Hypothalamus (tissue), 51 donors: Measurements from ENCODE around the gene PITPNC1.
"Not testable (repeated sequence)": the region's sequence is repeated elsewhere in the genome, so short reads cannot be mapped to it uniquely, and the experiment has no call there.

Experiments used
- DNase-seq, 51 donors: peaks; one replicate each; lab custom pipeline; 2025; lab: John Stamatoyannopoulos, UW

PITPNC1 gene

GRCh38 chr17:67700037-67700724 lies 323.1 kb downstream of the PITPNC1 start:
- no peak for DNase-seq

GRCh38 chr17:67700725-67701119 lies 323.6 kb downstream of the PITPNC1 start:
- DNase-seq: no peak

GRCh38 chr17:67702861-67703260 lies 325.8 kb downstream of the PITPNC1 start:
- not testable (repeated sequence) for DNase-seq

GRCh38 chr17:67707442-67707841 lies 330.4 kb downstream of the PITPNC1 start:
- no peak for DNase-seq

- DNase-seq: no peak
These were observed 331.3 kb downstream of the PITPNC1 start for GRCh38 chr17:67708378-67708777.

DNA sequence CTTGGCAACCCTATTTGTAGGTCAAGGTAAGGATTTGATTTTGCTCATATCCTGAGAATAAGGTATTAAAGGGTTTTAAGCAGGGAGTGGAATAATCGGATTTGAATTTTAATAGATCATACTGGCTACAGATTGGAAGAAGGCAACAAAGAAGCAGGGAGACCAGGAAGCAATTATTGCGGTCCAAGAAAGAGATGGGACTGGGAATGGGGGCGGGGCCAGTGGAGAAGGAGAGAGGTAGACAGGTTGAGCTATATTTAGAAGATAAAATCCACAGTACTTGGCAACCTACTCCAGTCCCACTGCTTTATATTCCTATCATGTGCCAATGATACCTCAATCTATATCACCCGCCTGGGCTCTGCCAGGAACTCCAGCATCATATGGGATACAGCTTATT lies 334.8 kb downstream of the PITPNC1 start:
- DNase-seq: no peak

DNA sequence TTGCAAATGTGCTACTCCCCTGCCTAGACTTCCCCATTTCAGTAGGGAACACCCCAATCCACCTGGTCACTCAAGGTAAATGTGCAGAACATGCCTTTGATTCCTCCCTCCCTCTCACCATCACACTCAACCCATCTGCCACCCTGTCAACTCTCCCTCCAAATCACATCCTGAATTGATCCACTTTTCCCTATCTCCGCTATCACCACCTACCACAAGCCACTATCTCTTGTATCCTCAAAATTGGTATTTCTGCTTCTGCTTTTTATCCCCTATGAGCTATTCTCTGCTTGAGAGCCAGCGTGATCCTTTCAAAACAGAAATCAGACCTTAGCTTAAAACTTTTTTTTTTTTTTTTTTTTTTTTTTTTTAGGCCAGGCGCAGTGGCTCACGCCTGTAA lies 335.3 kb downstream of the PITPNC1 start:
- no peak for DNase-seq

DNA sequence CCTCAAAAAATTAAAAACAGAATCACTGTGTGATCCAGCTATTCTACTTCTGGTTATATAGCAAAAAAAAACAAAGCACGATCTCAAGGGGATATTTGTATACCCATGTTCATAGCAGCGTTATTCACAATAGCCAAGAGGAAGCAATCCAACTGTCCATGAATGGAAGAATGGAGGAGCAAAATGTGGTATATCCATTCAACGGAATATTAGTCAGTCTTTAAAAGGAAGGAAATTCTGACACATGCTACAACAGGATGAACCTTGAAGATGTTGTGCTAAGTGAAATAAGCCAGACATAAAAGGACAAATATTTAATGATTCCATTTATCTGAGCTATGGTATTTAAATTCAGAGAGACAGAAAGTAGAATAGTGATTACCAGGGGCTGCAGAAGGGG lies 336.1 kb downstream of the PITPNC1 start:
- no peak for DNase-seq

DNA sequence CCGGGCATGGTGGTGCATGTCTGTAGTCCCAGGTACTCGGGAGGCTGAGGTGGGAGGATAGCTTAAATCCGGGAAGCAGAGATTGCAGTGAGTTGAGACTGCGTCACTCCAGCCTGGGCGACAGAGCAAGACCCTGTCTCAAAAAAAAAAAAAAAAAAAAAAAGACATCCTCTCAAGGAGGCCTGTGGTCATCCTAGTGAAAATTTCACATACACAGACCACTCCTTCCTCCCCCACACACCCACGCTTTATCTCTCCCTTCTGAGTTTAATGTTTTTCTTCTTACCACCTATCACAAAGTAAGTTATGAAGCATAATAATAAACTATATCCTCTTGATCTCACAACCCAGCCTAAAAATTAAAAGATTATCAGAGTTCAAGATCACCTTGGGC lies 339.3 kb downstream of the PITPNC1 start:
- no peak for DNase-seq

DNA sequence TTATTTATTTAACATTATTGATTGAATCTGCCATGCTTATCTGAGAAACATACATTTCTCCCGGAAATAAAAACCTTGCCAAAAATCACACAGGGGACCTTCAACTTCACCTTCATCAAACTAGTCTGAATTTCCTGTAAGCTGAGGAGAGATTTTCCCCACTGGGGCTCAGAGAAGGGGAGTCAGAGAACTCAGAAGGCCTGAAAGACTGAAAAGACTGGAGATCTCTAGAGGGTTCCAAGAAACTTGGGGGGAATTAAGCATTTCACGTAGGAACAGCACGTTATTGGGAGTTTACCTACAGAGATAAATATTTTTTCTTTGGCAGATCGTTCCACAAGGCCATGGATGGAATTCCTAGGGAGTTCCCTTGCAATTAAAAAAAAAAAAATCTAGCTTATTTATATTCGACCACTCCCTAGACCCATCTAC lies 340.1 kb downstream of the PITPNC1 start:
- DNase-seq: no peak

GRCh38 chr17:67717624-67718324 lies 340.7 kb downstream of the PITPNC1 start, which contains the start of gene NOL11:
Gene NOL11, plus strand, starts transcription at chr17:67717936. Its CDS starts 12 bp downstream, at chr17:67717948.
- DNase-seq: peak; percentile 79 to 100 (median 99)

DNA sequence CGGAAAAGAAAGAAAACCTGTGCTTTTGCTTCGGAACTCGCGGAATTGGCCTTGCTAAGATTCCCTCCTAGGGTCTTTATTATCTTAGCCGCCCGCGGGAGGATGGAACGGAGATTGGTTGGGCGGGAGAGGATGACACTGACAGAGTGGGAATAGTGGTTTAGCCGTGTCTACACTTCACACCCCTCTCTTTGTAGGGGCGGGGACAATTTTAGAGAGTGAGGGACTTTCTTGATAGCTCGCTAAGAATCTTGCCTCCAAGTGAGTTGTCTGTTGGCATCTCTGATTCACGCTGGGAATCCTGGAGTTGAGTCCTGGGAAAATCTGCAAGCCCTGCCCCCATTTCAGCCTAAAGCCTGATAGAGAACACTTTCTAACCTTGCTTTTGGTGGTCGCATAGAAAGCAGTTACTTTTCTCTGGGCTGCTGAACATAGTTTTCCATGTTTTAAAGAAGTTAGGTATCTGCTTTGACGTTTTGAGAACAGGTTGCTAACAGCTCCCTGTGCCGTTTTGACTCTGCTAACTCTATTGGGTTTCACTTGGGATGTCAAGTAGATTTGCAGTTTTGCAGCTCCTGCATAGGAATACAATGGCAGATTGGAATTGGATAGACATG lies 341.4 kb downstream of the PITPNC1 start:
- DNase-seq: peak in 4 of 51 donors; percentile 25 to 58 (median 52)

DNA sequence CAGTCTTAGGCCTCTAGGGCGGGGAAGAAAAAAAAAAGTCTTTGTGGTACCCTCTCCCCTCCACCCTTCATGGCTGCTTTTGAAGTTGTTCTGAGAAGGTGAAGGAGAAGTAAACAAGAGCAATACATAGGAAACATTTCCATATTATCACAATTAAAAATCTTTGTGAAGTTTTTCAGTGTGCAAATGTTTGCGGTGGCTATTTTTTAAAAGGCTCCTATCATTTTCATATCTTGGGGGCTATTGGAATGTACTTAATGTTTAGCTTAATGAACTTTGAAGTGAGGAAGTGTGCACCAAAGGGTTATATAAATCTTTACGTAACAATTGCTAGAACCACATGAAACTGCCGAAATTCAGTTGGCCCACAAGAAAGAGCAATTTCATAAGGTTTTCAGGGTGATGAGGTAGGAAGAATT lies 348.3 kb downstream of the PITPNC1 start:
- no peak for DNase-seq

DNA sequence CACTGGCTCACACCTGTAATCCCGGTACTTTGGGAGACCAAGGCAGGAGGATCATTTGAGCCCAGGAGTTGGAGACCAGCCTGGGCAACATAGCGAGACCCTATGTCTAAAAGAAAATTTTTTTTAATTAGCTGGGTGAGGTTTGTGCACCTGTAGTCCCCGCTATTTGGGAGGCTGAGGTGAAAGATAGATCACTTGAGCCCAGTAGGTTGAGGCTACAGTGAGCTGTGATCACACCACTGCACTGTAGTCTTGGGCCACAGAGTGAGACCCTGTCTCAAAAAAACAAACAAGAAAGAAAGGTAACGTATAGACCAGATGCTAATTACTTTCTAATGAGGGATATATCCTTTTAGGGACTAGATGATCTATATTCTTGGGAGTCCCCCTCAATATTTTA lies 348.7 kb downstream of the PITPNC1 start:
- DNase-seq: no peak

DNA sequence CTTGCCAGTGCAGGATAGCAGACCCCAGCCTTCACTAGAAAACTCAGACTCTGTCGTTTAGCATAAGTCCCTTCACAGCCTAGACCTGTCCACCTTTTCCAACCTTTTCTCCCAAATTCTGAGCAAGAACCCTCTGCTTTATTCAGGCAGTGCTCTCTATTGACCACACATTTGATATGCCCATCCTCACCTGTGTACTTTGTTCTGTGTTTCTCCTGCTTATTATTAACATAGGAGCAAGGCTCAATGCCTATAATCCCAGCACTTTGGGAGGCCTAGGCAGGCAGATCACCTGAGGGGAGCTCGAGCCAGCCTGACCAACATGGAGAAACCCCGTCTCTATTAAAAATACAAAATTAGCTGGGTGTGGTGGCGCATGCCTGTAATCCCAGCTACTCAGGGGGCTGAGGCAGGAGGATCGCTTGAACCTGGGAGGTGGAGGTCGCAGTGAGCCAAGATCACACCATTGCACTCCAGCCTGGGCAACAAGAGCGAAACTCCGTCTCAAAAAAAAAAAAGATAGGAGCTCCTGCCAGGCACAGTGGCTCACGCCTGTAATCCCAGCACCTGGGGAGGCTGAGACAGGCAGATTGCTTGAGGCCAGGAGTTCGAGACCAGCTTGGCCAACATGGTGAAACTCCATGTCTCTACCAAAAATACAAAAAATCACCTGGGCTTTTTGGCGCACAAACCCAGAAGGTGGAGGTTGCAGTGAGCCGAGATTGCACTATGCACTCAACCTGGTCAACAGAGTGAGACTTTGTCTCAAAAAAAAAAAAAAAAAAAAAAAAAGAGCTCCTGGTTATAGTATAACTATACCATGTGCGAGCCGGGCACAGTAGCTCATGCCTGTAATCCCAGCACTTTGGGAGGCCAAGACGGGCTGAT lies 350.3 kb downstream of the PITPNC1 start:
- DNase-seq: not testable (repeated sequence)

- no peak for DNase-seq
These were observed 352.8 kb downstream of the PITPNC1 start for GRCh38 chr17:67729903-67730302.

DNA sequence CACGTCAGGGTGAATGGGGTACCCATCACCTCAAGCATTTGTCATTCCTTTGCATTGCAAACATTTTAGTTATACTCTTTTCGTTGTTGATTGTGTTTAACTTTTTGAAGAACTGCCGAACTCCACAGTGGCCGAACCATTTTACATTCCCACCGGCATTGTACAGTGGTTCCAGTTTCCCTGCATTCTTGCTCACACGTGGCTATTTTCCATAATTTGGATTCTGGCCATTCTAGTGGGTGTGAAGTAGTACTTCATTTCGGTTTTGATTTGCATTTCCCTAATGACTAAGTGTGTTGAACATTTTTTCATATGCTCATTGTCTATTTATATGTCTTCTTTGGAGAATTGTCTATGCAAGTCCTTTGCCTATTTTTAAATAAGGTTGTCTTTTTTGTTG lies 353.6 kb downstream of the PITPNC1 start:
- no peak for DNase-seq

GRCh38 chr17:67733449-67733848 lies 356.4 kb downstream of the PITPNC1 start:
- DNase-seq: no peak

- no peak for DNase-seq
These were observed 360.1 kb downstream of the PITPNC1 start for GRCh38 chr17:67737145-67737544.

- DNase-seq: no peak
These were observed 364.9 kb downstream of the PITPNC1 start for GRCh38 chr17:67742025-67742424.
